ENCODE measurements around the gene NOL12.
"Not testable (repeated sequence)": the region's sequence is repeated elsewhere in the genome, so short reads cannot be mapped to it uniquely, and the experiment has no call there.

The NOL12 gene, protein sequence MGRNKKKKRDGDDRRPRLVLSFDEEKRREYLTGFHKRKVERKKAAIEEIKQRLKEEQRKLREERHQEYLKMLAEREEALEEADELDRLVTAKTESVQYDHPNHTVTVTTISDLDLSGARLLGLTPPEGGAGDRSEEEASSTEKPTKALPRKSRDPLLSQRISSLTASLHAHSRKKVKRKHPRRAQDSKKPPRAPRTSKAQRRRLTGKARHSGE

DNA sequence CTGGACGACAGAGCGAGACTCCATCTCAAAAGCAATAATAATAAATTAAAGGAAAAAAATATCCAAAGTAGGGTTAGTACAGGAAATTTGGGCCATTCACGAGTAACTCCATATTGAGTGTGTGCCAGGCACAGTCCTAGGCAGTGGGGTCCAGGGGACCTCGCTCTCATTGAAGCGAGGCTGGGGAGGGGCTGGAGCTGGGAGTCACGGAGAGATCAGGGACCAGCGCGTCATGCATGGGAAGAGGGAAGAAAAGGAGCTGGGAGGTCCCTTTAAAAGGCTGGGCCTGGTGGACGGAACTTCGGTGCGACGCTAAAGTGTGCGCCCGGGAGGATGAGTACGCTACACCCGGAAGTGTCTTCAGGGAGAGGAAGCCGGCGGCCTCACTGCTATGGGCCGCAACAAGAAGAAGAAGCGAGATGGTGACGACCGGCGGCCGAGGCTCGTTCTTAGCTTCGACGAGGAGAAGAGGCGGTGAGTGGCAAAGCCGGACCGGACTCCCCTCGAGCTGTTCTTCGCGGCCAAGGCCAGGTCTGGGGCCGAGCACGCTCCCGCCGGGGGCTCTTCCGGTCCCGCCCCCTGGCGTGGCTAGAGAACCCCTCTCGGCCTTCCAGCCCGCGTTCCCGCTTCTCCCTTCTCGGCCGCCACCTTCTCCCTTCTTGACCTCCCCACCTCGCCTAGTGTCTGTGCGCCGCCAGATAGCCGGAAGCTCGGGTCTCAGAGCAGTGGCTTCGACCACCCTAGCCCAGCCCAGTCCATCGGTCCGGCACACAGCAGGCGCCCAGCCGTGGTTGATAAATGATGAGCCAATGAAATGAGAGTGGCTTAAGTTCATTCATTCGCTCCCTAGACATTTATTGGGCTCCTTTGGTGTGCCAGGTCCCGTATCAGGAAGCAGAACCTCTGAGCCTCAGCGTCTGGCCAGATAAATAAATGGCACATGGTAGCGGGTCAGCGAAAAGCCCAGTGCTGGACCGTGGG is at the start of gene NOL12:
Gene NOL12, plus strand, starts transcription at position 342 of the 981 bp plus-strand sequence. Its CDS starts 50 bp downstream, at position 392.
- peak; percentile 61 for DNase-seq (ENCODE audit: insufficient read length, low spot score)
- peak; percentile 77 for FAIRE-seq

- DNase-seq (ENCODE audit: insufficient read length, low spot score): no peak
- FAIRE-seq: no peak
Observed at GRCh38 chr22:37636949-37637273, 49.2 kb upstream of the NOL12 start.

- DNase-seq (ENCODE audit: insufficient read length, low spot score): no peak
- no peak for FAIRE-seq
Observed at GRCh38 chr22:37638391-37639069, 47.6 kb upstream of the NOL12 start.

- no peak for FAIRE-seq
- peak; percentile 51 for DNase-seq (ENCODE audit: insufficient read length, low spot score)
Observed at GRCh38 chr22:37639070-37639760, 46.9 kb upstream of the NOL12 start, which contains the start of gene SH3BP1. SH3BP1 (plus strand) TSS chr22:37639669; CDS start chr22:37639788, 119 bp downstream.

- peak; percentile 23 for FAIRE-seq
- DNase-seq (ENCODE audit: insufficient read length, low spot score): no peak
Observed at GRCh38 chr22:37639771-37640590, 46.2 kb upstream of the NOL12 start.

GRCh38 chr22:37640591-37641560 is 45.3 kb upstream of the NOL12 start:
- DNase-seq (ENCODE audit: insufficient read length, low spot score): no peak
- no peak for FAIRE-seq

DNA sequence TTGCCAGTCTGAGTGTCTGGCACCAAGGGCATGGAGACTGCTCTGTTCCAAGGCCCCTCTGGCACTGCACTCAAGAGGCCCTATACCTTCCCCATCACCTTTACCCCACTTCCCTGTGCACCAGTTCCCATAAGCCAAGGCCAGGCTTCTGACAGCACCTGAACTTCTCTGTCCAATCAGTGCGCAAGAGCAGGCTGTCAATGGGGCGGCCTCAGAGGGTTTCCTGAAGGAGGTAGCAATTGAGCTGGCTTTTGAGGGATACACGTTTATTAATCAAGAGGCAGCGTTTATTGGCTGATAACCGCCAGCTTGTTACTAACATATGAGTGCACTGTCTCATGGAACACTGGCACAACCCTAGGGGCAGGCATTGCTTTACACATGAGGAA is 44.6 kb upstream of the NOL12 start:
- DNase-seq (ENCODE audit: insufficient read length, low spot score) (no peak), FAIRE-seq (no peak)

- FAIRE-seq (peak; percentile 28), DNase-seq (ENCODE audit: insufficient read length, low spot score) (peak; percentile 67)
Observed at GRCh38 chr22:37643225-37643847, 42.8 kb upstream of the NOL12 start.

DNA sequence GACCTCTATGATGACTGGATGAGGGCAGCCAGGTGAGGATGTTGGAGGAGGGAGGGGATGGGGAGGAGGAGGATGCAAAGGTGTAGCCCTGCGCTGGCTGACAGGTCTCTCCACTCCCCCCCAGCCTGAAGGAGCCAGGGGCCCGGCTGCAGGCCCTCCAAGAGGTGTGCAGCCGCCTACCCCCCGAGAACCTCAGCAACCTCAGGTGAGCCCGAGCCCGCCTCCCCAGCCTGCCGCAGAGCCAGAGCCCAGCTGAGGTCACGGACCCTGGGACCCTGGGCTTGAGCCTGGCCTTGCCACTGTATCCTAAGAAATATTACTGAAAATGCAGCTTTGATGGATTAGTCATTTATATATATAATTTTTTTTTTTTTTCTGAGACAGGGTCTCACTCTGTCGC is 38.8 kb upstream of the NOL12 start:
- DNase-seq (ENCODE audit: insufficient read length, low spot score) (no peak), FAIRE-seq (no peak)

- DNase-seq (ENCODE audit: insufficient read length, low spot score) (no peak), FAIRE-seq (no peak)
Observed at GRCh38 chr22:37647928-37648327, 38.2 kb upstream of the NOL12 start.

DNA sequence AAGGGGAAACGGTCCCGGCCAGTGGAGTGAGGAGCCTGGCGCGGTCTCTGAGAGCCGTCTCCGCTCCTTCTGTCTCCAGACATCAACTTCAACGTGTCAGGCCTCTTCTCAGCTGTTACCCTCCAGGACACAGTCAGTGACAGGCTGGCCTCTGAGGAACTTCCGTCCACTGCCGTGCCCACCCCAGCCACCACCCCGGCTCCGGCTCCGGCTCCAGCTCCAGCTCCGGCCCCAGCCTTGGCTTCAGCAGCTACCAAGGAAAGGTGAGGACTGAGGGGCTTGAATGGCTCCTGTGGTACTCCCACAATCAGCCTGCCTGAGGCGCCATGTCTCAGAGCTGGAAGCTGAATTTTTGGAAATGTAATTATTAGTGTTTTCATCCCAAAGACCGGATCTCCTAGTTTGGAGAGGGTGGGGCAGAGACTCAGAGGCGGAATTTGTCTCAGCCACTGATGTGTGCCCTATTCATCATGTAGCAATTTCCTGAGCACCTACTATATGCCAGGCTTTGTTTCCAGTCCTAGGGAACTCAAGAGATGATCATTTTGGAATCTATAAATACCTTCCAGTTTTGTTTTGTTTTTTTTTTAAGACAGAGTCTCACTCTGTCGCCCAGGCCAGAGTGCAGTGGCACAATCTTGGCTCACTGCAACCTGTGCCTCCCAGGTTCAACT is 35.5 kb upstream of the NOL12 start:
- DNase-seq (ENCODE audit: insufficient read length, low spot score) (no peak), FAIRE-seq (no peak)

- DNase-seq (ENCODE audit: insufficient read length, low spot score): no peak
- no peak for FAIRE-seq
Observed at GRCh38 chr22:37654563-37655251, 31.4 kb upstream of the NOL12 start.

DNA sequence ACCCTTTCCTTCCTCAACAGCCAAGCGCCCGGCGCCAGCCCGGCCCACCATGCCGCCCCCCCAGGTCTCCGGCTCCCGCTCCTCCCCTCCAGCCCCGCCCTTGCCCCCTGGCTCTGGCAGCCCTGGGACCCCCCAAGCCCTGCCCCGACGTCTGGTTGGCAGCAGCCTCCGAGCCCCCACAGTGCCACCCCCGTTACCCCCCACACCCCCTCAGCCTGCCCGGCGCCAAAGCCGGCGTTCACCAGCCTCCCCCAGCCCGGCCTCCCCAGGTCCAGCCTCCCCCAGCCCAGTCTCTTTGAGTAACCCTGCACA is 30.9 kb upstream of the NOL12 start:
- no peak for FAIRE-seq
- no peak for DNase-seq (ENCODE audit: insufficient read length, low spot score)

- DNase-seq (ENCODE audit: insufficient read length, low spot score); FAIRE-seq: not testable (repeated sequence)
Observed at GRCh38 chr22:37656583-37656982, 29.6 kb upstream of the NOL12 start.

DNA sequence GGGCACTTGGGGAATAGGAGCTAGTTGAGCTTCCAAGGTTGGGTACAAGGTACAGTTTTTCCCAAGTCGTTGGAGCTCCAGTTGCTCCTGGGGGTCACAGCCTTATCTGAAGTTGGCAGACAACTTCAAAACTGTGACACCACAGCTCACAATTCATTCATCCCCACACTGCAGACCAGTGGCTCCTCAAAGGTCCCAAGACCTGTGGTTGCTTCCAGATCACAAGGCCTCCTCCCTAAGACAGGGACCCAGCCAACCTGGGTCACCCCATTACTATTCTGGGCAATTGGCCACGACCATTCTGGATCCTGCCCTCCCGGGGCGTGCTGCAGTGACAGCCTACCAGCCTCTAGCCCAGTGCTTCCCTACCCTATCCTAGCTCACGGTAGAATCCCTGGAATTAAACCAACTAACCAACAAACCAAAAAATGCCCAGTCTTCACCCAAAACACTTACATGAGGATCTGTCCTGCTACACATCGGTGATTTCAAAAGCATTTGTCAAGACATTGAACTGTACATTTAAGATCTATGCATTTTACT is 28.5 kb upstream of the NOL12 start:
- no peak for FAIRE-seq
- DNase-seq (ENCODE audit: insufficient read length, low spot score): no peak

DNA sequence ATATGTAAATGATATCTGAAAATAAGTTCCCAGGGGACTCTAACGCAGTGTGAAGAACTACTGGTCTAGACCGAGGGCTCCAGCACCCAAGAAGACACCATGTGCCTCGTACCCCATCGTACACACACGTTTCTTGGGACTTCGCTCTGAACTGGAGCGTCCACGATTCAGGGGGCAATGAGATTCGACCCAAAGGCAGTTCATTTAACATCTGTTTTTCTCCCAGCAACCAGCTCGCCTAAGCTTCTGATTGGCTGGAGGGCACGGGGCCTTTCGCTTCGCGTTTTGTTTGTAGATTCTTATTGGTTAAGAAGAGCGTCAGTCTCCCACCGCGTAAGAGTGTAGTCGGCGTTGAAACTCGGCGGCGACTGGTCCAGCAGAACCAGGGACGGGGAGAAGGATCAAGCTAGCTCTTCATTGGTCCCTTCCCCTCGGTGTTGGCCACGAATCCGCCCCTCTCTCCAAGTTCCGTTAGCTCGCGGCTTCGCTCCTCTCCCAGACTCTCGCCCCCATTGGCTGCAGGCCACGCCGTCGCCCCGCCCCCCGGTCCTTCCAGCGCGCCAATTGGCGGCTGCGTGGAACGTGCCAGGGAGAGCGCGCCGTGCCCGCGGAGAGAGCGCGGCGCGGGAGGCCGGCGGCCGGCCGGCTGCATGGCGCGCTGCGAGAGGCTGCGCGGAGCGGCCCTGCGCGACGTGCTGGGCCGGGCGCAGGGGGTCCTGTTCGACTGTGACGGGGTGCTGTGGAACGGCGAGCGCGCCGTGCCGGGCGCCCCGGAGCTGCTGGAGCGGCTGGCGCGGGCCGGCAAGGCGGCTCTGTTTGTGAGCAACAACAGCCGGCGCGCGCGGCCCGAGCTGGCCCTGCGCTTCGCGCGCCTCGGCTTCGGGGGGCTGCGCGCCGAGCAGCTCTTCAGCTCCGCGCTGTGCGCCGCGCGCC is 27.7 kb upstream of the NOL12 start, which contains the start of gene PDXP:
Gene PDXP, plus strand, starts transcription at position 591 of the 933 bp plus-strand sequence. Its CDS starts 60 bp downstream, at position 651.
- DNase-seq (ENCODE audit: insufficient read length, low spot score) (peak; percentile 96), FAIRE-seq (peak; percentile 77)
